ENCODE results near the gene AVPR2.
A peak's percentile ranks its signal among the peaks of the same experiment; 100 is the strongest.

Gene AVPR2

GRCh38 chrX:153886915-153887314 is 17.6 kb upstream of the AVPR2 start:
- no peak for DNase-seq

- no peak for DNase-seq
These were observed 17.1 kb upstream of the AVPR2 start for GRCh38 chrX:153887385-153887784.

- DNase-seq, result no peak
These were observed 16.1 kb upstream of the AVPR2 start for GRCh38 chrX:153888344-153888743.

- DNase-seq, result no peak
These were observed 15.3 kb upstream of the AVPR2 start for GRCh38 chrX:153889123-153889522.

GRCh38 chrX:153897899-153898298 is 6.6 kb upstream of the AVPR2 start:
- DNase-seq, result no peak

GRCh38 chrX:153900831-153901752 is 3.4 kb upstream of the AVPR2 start:
- DNase-seq, result peak; percentile 64

DNA sequence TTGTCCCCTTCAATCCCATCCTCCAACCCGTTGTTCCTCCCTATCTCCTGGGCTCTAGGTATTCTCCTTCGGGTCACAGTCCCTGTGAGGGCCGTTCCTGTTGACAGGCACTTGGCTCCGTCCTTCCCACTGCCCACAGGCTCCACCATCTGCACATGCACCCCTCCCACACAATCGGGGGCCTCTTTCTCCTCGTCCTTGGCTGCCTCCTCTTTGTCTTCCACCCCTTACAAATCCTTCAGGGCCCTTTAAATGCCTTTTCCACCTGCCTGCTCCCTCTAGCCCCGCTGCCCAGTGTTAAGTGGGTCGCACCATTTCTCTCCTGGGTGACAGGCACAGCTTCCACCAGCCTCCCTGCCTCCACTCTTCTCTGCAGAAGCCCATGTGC is 2.7 kb upstream of the AVPR2 start:
- DNase-seq, result no peak

- no peak for DNase-seq
These were observed 2.1 kb upstream of the AVPR2 start for GRCh38 chrX:153902385-153902784.

DNA sequence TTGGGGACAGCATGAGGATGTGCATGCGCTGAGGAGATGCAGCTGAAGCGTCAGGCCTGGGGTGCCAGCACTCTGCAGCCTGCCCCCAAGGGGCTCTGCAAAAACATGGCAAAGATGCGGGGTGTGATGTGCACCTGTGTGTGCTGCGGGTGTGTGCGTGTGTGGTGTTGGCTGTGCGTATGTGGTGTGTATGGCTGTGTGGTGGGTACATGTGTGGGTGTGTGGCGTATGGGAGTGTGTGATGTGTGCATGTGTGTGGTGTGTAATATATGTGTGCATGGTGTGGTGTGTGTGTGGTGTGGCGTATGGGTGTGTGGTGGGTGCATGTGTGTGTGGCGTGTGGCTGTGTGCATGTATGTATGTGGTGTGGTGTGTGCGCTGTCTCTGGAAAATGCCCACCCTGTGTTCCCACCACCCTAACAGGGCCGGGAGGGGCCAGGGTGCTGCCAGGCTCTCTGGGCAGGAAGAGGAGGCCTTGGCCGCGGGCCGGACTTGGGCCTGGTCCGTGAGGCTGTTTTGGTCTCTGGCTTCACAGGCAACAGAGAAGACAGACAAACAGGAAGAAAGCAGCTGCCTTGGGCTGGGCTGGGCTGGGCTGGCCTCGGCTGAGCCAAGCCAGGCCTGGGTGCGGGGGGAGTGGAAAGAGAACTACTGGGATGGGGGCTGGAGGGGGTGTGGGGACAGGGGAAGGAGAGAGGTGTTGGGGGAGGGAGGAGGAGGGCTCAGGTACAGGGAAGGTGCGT is 1.1 kb upstream of the AVPR2 start:
- no peak for DNase-seq

- no peak for DNase-seq
These were observed 1.1 kb downstream of the AVPR2 start for GRCh38 chrX:153905481-153906095.

GRCh38 chrX:153906126-153906917 is 1.8 kb downstream of the AVPR2 start:
- no peak for DNase-seq

- no peak for DNase-seq
These were observed 3.0 kb downstream of the AVPR2 start for GRCh38 chrX:153907456-153907855.

DNA sequence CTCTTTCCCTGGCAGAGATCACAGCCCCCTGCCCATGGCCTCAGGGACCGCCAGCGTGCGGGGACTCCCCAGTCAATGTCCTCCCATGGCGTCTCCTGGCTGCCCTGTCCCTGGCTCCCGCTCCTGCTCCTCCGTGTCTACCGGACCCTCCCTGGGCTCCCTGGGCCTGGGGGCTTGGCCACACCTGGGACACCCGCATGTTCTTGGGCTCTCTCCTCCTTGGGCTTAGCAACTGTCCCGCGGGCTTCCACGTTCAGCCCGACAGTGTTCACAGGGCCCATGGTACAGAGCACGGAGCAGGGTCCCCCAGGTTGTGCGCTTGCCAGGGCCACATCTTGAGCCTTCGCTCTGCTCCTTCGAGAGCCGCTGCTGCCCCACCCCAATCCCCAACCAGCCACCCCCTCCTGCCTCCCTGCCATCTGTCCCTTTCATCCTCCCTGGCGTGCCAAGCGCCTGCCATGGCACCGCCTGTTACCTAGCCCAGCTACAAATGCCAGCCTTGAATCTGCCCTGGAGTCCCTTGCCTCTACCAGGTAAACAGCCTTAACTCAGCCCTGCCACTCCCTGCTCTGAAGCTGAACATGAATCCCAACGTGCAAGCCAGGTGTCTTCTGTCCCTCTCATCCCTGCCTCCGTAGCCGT is 3.9 kb downstream of the AVPR2 start:
- no peak for DNase-seq

GRCh38 chrX:153909024-153909979 is 4.8 kb downstream of the AVPR2 start:
- DNase-seq, result no peak

DNA sequence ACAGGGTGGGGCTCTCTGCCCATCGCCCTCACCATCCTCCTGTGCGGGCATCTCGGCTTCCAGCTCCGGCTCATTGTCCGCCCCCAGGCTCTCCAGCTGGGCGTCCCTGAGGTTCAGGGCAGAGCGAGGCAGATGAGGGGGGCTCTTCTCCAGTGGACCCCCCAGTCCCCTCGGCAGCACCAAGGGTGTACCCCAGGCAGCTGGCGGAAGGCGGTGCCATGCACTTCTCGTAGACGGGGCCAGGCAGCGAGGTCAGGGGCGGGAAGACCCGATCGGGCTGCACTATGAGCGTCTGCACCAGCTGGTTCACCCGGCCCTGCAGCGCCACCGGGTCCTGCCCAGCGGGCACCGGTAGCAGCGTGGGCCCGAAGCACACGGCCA is 5.5 kb downstream of the AVPR2 start:
- DNase-seq, result no peak

- DNase-seq, result no peak
These were observed 6.0 kb downstream of the AVPR2 start for GRCh38 chrX:153910446-153910845.

GRCh38 chrX:153911798-153912197 is 7.3 kb downstream of the AVPR2 start:
- DNase-seq, result no peak

DNA sequence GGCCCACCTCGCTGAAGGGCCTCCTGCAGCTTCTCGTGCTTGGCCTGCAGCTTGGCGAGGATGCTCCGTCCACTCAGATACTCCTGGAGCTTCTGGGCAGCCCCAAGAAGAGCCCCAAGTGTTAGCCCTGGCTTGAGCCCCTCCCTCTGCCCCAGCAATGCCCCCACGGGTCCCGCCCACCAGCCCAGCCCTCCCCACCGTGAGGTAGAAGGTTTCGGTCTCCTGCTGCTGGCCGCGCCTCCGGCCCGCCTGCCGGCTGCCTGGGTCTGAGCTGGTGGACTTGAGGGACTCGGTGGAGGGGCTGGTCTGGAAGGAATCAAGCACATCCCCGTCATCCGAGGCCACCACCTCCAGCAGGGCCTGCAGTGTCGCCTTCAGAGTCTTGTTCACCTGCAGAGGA is 8.7 kb downstream of the AVPR2 start:
- DNase-seq, result no peak

DNA sequence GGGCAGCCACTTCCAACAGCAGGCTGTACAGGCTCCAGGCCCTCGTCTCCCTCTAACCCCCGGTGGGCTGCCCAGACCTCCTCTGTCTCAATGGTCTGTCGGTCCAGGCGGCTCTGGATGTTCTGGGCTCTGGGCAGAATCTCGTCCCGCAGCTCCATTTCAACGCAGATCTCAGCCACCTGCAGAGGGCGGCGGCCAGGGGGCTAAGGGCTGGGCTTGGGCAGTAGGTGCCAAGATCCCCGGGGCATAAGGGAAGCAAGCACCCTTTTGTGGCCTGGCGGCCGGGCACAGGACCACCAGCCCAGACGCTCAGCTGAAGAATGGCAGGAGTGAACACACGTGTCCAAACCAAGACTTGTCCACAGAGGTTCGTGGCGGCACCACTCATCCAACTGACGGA is 9.2 kb downstream of the AVPR2 start:
- no peak for DNase-seq

DNA sequence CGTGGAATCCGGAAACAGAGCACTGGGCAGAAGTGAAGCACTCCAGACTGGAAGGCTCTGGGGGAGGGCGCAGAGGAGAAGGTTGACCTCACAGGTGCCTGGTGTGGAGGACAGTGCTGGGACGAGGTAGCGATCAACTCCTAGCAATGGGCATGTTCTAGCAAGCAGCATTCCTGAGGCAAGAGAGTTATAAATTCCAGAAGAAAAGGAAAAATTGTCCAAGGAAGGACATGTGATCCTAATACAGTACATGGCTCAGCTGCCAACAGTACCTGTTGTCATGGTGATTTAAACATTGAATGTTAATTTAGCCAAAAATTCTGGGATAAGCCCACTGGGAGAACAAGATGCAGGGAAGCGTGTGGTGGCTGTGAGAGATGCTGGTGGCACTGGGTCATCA is 13.4 kb downstream of the AVPR2 start:
- no peak for DNase-seq

GRCh38 chrX:153919281-153919680 is 14.8 kb downstream of the AVPR2 start:
- no peak for DNase-seq

Measured in NCI-H1436 treated with DMSO at 0.1 percent for 48 hours (cell line).